Dermis microvascular lymphatic vessel endothelial cell (primary cell): ENCODE results near the gene ITIH6. TPM values are rescaled to one million over a fixed set of nuclear protein-coding genes. Genes with fewer than 3 reads are reported as not detected.
"Not testable (repeated sequence)": the region's sequence is repeated elsewhere in the genome, so short reads cannot be mapped to it uniquely, and the experiment has no call there.

Experiments used
- DNase-seq, 2 donors: peaks; one replicate each; pipeline versions ENCODE4 v3.0.0 to v3.0.0-alpha.2; 2010; ENCODE audit warnings: low read depth in 2 of 2
- total RNA-seq: library from RNA; depleted of rRNA; stranded (reverse); fragments of >200 nt; gene quantifications from 2 replicates; pipeline ENCODE4 v1.2.1, GENCODE V29; 2014

ITIH6 gene
- total RNA-seq, 1 donor from 2014 or later = not detected

- peak in 1 of 2 donors; percentile 61 for DNase-seq
These were observed 10.1 kb upstream of the ITIH6 start for GRCh38 chrX:54808109-54808604.

- DNase-seq = peak in 1 of 2 donors; percentile 64
These were observed 9.6 kb upstream of the ITIH6 start, which contains the start of gene MAGED2 for GRCh38 chrX:54807524-54808108. TSS of gene MAGED2 (plus strand) at chrX:54807745. CDS start at chrX:54809332, 1,587 bp downstream.

DNA sequence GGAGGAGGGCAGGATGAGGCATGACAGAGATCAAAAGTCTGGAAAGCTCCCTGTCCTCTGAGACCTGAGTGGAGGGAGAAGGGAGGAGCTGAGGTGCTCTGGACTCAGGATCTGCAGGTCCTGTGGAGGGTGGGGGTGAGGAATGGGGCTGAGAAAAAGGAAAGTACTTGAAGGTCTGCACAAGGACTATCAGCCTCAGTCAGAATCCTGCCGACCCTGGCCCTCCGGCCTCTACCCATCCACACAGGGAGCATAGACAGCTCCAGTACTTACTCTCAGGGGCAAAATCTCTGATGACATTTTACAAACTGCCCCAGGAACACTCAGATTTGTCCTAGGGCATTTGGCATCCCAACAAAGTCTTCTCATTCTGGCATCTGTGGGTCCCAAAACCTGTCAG lies 991 bp upstream of the ITIH6 start:
- DNase-seq = no peak

GRCh38 chrX:54794795-54795194 lies 3.3 kb downstream of the ITIH6 start:
- DNase-seq = no peak

DNA sequence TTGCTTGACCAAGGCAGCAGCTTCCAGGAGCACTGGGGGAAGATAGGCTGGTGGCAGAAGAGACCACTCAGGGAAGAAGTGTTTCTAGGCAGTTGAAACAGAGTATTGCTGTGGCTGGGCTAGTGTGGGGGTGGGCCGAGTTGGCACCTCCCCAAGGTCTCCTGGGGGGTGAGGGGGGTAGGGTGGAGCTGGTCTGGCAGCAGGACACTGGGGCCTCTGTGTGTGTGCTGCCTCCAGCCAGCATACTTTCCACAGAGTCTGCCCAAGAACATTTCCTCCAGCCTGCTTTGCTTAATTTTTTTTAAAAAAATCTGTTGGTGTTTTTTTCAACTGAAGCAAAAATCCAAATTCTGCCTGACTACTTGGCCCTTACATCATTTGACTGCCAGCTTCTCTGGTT lies 4.0 kb downstream of the ITIH6 start:
- no peak for DNase-seq

- DNase-seq = not testable (repeated sequence)
These were observed 8.7 kb downstream of the ITIH6 start for GRCh38 chrX:54789405-54789804.

DNA sequence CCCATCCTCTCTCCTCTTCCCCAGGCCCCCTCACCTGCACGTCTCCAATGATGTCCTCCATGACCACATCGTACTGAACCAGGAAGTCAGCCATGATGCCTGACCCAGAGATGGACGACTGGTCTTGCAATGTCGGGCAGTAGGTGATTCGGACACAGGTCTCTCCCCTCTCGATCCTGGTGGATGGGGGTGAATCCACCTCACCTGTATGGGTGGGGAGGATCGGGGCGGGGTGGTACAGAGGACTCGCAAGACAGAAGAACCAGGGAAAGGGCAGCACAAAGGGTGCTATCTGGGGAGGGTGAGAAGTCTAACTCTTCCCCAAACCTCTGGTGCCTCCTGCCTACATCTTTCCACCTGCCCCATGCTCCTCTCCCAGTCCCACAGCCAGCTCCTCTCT lies 9.6 kb downstream of the ITIH6 start:
- no peak for DNase-seq

GRCh38 chrX:54786967-54787366 lies 11.1 kb downstream of the ITIH6 start:
- DNase-seq = no peak

- no peak for DNase-seq
These were observed 12.2 kb downstream of the ITIH6 start for GRCh38 chrX:54785901-54786300.

GRCh38 chrX:54776987-54777672 lies 20.9 kb downstream of the ITIH6 start:
- no peak for DNase-seq

GRCh38 chrX:54776061-54776460 lies 22.0 kb downstream of the ITIH6 start:
- DNase-seq = no peak

GRCh38 chrX:54774391-54775094 lies 23.5 kb downstream of the ITIH6 start:
- peak in 1 of 2 donors; percentile 0 for DNase-seq

DNA sequence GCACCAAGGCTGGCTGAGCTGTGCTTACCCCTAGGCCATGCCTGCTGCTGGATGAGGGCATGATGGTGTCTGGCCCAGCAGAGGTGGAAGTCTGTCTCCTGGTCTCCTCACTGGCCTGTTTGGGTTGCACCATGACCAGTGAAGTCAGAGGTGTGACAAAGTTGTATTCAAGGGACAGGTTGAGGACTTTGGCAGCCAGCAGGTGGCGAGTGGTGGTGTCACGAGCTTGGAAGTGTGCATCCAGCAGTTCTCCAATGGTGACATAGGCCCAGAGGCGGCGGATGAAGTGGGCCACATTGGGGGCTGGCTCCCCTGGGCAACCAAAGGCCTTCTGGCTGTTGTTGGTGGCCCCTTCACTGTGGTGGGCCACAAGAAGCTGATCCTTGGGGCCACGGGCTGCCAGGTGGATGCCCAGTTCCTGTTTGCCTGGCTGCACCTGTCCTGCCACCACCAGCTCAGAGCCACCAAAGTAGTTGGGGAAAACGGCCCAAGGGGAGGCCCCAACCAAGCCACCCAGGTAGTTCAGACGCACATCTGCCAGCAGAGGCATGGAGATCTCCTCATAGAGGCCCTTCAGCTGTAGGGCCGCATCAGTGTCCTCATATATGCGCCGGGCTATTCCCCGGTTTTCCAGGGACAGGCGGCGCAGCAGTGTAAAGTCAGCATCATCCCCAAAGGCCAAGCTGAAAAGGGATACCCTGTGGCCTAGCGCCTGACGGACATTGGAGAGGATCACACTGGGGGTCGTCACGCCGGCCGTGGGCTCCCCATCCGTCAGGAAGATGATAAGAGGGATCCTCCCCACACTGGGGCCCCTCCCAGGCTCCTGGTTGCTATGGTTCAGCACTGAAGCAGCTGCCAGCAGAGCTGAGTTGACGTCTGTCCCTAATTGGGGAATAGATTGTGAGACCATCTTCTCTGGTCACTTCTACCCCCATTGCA lies 39.7 kb downstream of the ITIH6 start:
- DNase-seq = no peak

- DNase-seq = no peak
These were observed 43.2 kb downstream of the ITIH6 start for GRCh38 chrX:54754854-54755253.

DNA sequence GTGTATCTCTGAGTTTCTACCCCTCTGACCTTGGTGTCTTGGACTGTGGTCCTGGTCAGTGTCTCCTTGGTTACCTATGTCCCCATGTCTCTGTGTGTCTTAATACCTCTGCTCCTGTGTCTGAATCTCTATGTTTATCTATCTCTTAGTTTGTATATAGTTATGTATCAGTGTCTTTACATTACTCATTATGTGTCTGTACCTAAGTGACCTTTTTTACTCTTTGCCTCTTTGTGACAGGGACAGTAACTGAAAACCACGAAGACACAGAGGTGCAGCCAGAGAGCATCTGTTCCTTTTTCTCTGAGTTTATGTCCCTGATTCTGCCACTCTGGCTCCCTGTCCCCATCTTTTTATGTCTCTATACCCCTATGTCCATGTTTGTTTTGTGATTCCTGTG lies 49.4 kb downstream of the ITIH6 start:
- DNase-seq = no peak

DNA sequence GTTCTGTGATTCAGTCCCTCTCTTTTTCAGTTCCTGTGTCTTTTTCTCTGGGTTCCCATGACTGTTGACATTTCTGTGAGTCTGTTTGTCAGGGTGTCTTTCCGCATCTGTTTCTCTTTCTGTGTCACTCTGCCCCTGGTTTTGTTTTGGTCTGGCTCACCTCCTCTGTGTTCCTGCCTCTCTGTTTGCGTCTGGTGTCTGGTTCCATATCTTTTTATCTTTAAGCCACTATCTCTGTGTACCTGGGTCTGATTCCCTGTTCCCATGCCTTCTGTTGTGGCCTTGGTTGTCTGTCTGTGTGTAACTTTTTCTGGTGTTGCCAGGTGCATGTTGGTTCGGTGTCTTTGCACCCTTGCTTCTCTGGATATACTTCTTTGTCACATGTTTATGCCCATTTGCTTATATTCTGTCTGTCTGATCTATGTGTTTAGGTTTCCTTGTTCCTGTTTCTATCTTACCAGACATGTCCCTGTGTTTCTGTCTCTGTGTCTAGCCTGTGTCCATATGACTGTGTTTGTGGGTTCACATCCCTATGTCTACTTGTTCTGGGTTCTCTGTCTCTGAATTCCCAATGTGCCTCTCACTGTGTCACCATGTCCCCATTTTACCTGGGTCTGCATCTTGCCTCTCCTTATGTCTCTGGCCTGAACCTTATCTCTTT lies 50.2 kb downstream of the ITIH6 start:
- DNase-seq = no peak

DNA sequence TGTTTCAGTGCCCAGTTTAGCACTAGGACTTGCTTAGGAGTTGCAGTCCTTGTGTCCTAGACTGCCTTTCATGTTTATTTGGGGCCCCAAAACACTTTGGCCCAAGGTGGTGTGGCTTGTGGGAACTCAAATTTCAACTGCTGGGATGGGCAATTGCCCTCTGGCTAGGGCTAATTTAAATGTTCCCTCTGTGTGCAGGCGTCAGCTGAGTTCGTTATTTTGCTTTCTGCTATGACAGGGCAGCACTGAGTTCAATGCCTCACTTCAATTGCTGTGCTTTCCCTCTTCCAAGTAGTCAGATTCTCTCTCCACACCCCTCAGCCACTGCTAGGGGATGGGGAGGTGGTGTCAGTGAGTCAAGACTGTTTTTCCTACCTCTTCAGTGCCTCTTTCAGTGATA lies 51.1 kb downstream of the ITIH6 start:
- no peak for DNase-seq

DNA sequence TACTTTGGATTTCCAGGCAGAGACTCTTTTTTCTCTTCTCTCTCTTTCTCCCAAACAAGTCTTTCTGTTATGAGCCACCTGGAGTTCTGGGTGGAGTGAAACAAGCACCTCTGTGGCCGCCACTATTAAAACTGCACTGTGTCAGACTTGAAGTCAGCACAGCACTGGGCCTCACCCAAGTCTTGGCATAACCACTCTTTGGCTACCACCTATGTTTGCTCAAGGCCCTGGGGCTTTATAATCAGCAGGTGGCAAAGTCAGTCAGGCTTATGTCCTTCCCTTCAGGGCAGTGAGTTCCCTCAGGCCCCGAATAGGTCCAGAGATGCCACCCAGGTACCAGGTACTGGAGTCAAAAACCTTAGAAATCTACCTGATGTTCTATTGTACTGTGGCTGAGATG lies 52.4 kb downstream of the ITIH6 start:
- DNase-seq = no peak

GRCh38 chrX:54738567-54738966 lies 59.5 kb downstream of the ITIH6 start:
- not testable (repeated sequence) for DNase-seq

- DNase-seq = not testable (repeated sequence)
These were observed 61.6 kb downstream of the ITIH6 start for GRCh38 chrX:54736298-54736942.
